Measurements from ENCODE around the gene SYNJ2.

GRCh38 chr6:157974967-157975366 is 6.7 kb upstream of the SYNJ2 start:
- TF ChIP-seq CTCF (IDR thresholded peaks at IDR 0.05) (no peak), POLR2A (IDR thresholded peaks at IDR 0.05) (no peak)

Measured in heart left ventricle (tissue), 13 donors.